Measurements from ENCODE around the gene TMEM132A.

DNA sequence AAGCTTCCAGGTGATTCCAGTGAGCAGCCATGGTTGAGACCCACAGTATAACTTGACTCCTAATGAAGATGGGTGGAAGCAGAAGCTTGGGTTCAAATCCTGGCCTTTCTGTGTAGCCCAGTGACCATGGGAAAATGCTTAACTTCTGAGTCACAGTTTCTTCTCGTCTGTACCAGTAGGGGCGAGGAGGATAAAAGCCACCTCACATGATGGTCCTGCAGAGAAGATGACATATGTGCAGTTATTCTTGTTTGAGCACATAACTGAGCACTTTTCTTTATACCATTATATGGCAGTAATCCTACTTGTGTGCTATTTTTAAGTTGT is 5.4 kb upstream of the TMEM132A start:
- TF ChIP-seq, protein P1, sequence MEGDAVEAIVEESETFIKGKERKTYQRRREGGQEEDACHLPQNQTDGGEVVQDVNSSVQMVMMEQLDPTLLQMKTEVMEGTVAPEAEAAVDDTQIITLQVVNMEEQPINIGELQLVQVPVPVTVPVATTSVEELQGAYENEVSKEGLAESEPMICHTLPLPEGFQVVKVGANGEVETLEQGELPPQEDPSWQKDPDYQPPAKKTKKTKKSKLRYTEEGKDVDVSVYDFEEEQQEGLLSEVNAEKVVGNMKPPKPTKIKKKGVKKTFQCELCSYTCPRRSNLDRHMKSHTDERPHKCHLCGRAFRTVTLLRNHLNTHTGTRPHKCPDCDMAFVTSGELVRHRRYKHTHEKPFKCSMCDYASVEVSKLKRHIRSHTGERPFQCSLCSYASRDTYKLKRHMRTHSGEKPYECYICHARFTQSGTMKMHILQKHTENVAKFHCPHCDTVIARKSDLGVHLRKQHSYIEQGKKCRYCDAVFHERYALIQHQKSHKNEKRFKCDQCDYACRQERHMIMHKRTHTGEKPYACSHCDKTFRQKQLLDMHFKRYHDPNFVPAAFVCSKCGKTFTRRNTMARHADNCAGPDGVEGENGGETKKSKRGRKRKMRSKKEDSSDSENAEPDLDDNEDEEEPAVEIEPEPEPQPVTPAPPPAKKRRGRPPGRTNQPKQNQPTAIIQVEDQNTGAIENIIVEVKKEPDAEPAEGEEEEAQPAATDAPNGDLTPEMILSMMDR (IDR thresholded peaks at IDR 0.05), result no peak
- TF ChIP-seq POLR2A (IDR thresholded peaks at IDR 0.05), result no peak
- no peak for TF ChIP-seq EP300 (IDR thresholded peaks at IDR 0.05)
- TF ChIP-seq POLR2AphosphoS5 (IDR thresholded peaks at IDR 0.05), result no peak

All from sigmoid colon (tissue), 4 donors.